ENCODE measurements around the gene DCAF8L2. TPM values are rescaled to one million over a fixed set of nuclear protein-coding genes. Genes with fewer than 3 reads are reported as not detected.

DCAF8L2 gene
- not detected for total RNA-seq

DNA sequence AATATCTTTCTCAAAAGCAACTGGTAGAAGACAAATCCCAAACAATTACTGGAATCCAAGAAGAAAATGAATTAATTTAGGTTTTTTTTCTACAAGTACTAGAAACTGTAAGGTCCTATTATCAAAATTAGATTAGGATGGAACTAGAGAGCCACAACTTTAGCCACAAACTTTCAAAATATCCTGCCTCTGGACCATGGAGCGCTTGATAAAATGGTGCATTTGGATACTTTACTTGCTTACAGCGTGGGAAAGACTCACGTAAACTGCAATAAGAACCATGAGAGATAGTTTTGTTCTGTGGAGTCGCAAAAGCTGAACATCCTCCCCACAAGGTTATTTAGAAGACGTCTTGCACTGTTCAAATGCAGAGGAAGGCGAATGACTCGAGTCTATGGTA lies at the start of gene DCAF8L2:
TSS of gene DCAF8L2 (plus strand) at position 301 of the 400 bp plus-strand sequence. CDS start 156,552 bp downstream, outside the sequence.
- TF ChIP-seq, protein P1, sequence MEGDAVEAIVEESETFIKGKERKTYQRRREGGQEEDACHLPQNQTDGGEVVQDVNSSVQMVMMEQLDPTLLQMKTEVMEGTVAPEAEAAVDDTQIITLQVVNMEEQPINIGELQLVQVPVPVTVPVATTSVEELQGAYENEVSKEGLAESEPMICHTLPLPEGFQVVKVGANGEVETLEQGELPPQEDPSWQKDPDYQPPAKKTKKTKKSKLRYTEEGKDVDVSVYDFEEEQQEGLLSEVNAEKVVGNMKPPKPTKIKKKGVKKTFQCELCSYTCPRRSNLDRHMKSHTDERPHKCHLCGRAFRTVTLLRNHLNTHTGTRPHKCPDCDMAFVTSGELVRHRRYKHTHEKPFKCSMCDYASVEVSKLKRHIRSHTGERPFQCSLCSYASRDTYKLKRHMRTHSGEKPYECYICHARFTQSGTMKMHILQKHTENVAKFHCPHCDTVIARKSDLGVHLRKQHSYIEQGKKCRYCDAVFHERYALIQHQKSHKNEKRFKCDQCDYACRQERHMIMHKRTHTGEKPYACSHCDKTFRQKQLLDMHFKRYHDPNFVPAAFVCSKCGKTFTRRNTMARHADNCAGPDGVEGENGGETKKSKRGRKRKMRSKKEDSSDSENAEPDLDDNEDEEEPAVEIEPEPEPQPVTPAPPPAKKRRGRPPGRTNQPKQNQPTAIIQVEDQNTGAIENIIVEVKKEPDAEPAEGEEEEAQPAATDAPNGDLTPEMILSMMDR (IDR thresholded peaks at IDR 0.05; ENCODE audit: low read depth), result no peak

DNA sequence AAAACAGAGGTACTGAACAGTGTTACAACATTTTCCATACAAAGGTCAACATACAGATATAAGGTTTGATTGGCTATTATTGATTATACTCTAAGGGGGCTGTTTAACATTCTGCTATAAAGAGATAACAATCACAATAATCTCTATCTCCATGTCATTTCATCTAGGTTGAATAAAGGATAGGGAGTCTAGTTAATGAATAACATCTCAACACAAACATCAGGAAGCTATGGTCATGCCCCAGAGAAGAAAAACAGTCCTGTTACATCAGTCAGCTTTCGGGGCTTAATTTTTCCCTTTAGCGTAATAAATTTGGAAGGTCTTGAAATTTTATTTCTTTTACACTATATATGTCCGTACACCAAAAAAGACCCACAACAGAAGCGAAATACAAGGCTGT lies 41.5 kb upstream of the DCAF8L2 start:
- TF ChIP-seq, protein P1 (IDR thresholded peaks at IDR 0.05; ENCODE audit: low read depth), result no peak

GRCh38 chrX:27549688-27550087 lies 40.5 kb upstream of the DCAF8L2 start:
- TF ChIP-seq, protein P1 (IDR thresholded peaks at IDR 0.05; ENCODE audit: low read depth), result no peak

GRCh38 chrX:27555514-27555913 lies 34.6 kb upstream of the DCAF8L2 start:
- TF ChIP-seq, protein P1 (IDR thresholded peaks at IDR 0.05; ENCODE audit: low read depth), result no peak

GRCh38 chrX:27565992-27566391 lies 24.2 kb upstream of the DCAF8L2 start:
- TF ChIP-seq, protein P1 (IDR thresholded peaks at IDR 0.05; ENCODE audit: low read depth), result no peak

- TF ChIP-seq, protein P1 (IDR thresholded peaks at IDR 0.05; ENCODE audit: low read depth), result no peak
Measured at GRCh38 chrX:27571164-27571563, 19.0 kb upstream of the DCAF8L2 start.

DNA sequence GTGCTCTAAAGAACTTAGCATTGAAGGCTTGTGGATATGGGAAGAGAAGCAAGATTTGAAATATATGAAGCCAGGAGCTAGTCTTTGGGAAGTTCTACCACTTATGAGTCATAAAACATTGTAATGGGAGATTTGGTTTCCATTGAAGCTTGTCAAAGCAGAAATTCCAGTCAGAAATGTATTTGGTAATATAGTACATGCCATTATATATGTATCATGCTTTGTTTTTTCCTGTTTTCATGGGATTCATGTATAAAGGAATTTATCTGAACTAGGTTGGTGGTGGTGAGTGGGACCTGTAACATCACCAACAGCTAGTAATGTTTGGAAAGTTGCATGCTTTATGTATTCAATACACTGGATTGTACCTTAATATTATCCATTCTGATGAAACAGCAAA lies 14.6 kb upstream of the DCAF8L2 start:
- TF ChIP-seq, protein P1 (IDR thresholded peaks at IDR 0.05; ENCODE audit: low read depth), result no peak
